GM10266 (cell line): Measurements from ENCODE around the gene SDHA.

Experiments
- DNase-seq: peaks from one replicate; pipeline ENCODE4 v3.0.0; 2012; ENCODE audit errors: extremely low spot score
- TF ChIP-seq, protein P1 (sequence below): IDR thresholded peaks from 2 replicates; pipeline ENCODE4 v1.5.1; 2012; ENCODE audit warnings: mild to moderate bottlenecking, low read depth; ENCODE audit not compliant: control insufficient read depth, insufficient read depth; ENCODE audit errors: missing control alignments

SDHA gene

DNA sequence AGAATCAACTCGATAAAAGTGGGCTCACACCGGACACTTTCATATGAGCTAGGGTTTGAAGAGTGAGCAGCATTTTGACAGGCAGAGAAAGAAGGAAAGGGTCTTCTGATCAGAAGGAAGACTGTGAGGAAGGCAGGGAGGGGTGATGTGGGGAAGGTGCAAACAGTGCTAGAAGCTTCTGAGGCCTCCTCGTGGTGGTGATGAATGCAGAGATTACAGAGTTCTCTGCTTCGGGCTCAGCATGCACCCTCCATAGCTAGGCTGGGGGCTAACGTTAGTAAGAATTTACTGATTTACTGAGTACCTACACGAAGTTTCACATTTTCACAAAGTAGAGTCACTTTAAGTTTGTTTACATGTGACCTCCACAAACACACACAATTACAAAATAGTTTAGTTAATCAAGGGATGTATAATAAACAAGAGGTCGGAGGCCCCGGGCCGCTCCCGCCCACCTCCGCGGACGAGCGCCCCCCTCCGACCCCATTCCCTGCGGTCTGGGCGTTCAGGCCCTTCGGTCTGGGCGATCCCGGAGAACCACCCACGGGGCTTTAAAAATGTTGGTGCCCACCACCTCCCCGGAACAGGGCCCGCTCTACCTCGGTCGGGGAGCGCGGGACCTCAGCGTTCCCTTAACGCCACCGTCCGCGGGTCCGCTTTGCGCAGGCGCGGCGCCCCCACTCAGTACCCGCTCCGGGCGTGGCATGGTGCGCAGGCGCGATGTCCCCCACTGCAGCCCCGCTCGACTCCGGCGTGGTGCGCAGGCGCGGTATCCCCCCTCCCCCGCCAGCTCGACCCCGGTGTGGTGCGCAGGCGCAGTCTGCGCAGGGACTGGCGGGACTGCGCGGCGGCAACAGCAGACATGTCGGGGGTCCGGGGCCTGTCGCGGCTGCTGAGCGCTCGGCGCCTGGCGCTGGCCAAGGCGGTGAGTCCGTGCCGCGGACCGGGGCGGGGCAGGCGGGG lies at the start of gene SDHA, which contains the start of gene CCDC127:
TSS of gene SDHA (plus strand) at position 827 of the 963 bp plus-strand sequence. CDS start at position 863, 36 bp downstream.
TSS of gene CCDC127 (minus strand) at position 660 of the 963 bp plus-strand sequence. CDS start 1,304 bp downstream, outside the sequence.
- DNase-seq, result peak; percentile 100
- TF ChIP-seq, protein P1, sequence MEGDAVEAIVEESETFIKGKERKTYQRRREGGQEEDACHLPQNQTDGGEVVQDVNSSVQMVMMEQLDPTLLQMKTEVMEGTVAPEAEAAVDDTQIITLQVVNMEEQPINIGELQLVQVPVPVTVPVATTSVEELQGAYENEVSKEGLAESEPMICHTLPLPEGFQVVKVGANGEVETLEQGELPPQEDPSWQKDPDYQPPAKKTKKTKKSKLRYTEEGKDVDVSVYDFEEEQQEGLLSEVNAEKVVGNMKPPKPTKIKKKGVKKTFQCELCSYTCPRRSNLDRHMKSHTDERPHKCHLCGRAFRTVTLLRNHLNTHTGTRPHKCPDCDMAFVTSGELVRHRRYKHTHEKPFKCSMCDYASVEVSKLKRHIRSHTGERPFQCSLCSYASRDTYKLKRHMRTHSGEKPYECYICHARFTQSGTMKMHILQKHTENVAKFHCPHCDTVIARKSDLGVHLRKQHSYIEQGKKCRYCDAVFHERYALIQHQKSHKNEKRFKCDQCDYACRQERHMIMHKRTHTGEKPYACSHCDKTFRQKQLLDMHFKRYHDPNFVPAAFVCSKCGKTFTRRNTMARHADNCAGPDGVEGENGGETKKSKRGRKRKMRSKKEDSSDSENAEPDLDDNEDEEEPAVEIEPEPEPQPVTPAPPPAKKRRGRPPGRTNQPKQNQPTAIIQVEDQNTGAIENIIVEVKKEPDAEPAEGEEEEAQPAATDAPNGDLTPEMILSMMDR, result peak; percentile 56

GRCh38 chr5:169071-169727 lies 48.9 kb upstream of the SDHA start:
- TF ChIP-seq, protein P1, result no peak

DNA sequence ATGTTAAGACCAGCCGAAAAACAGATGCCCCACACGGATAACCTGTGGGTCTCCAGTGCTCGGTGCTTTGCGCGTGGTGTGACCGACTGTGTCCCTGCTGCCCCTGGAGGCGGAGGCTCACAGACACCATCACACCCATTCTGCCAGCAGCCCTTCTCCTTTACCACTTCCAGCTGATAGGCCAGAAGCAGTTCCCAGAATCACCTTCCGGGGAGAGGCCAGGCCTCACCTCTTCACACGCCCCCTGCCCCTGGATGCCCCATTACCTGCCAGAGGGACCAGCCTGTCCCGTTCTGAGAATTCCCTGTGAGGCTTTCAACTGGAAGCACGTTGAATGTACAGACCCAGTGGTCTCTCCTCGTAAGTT lies 48.4 kb upstream of the SDHA start:
- TF ChIP-seq, protein P1, result no peak
- no peak for DNase-seq

More at GRCh38 chr5:169071-169727, 48.9 kb upstream of the SDHA start:
- DNase-seq, result no peak

GRCh38 chr5:170971-171800 lies 46.9 kb upstream of the SDHA start:
- TF ChIP-seq, protein P1, result no peak
- DNase-seq, result no peak

DNA sequence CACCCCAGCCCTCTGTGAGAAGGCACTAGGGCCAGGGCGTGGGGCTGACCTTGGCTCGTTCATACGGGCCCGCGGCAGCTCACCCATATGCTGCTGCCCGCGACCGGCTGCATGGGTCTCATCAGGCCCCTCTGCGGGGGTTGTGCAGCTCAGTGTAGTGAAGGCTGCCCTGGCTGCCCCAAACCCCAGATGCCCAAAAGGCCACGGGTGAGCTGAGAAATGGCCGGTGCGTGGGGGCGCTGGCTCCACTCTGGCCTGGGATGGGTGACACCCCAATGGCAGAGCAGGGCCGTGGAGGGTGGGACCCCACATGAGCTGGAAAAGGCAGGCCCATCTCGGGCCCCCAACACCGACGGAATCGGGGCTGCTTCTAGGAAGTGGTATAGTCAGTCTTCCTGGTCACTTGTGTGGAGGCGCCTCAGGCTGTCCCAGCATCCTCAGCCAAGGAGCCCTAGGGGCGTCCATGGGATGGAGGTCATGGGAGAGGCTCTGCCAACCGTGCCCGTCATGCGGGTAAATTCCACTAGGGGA lies 46.3 kb upstream of the SDHA start:
- DNase-seq, result no peak
- TF ChIP-seq, protein P1, result no peak

- DNase-seq, result no peak
- TF ChIP-seq, protein P1, result no peak
Measured at GRCh38 chr5:172421-172820, 45.7 kb upstream of the SDHA start.
